Kidney capillary endothelial cell (primary cell): ENCODE results near the gene MBLAC1.
A peak's percentile ranks its signal among the peaks of the same experiment; 100 is the strongest.

Experiments used
- DNase-seq: peaks from one replicate; pipeline ENCODE4 v3.0.0-alpha.2; 2018; ENCODE audit warnings: low spot score

The MBLAC1 gene

GRCh38 chr7:100154651-100155491, 28.1 kb downstream of the MBLAC1 start:
- DNase-seq, result no peak

- no peak for DNase-seq
Measured at GRCh38 chr7:100155553-100156317, 29.0 kb downstream of the MBLAC1 start.

GRCh38 chr7:100156331-100157068, 29.7 kb downstream of the MBLAC1 start:
- DNase-seq, result no peak

- DNase-seq, result no peak
Measured at GRCh38 chr7:100157069-100157333, 30.2 kb downstream of the MBLAC1 start.

GRCh38 chr7:100157334-100158228, 30.8 kb downstream of the MBLAC1 start:
- DNase-seq, result peak; percentile 44

GRCh38 chr7:100158229-100159098, 31.7 kb downstream of the MBLAC1 start, which contains the start of gene TRAPPC14:
TRAPPC14 (minus strand) TSS chr7:100158723; CDS start chr7:100158499, 224 bp downstream.
- DNase-seq, result peak; percentile 57

GRCh38 chr7:100159099-100159623, 32.4 kb downstream of the MBLAC1 start:
- no peak for DNase-seq

- no peak for DNase-seq
Measured at GRCh38 chr7:100160067-100160466, 33.3 kb downstream of the MBLAC1 start.

- no peak for DNase-seq
Measured at GRCh38 chr7:100163006-100163531, 36.3 kb downstream of the MBLAC1 start.

- DNase-seq, result no peak
Measured at GRCh38 chr7:100163871-100164270, 37.1 kb downstream of the MBLAC1 start.

GRCh38 chr7:100166317-100166940, 39.7 kb downstream of the MBLAC1 start:
- DNase-seq, result no peak

- DNase-seq, result no peak
Measured at GRCh38 chr7:100166970-100167911, 40.5 kb downstream of the MBLAC1 start.

- no peak for DNase-seq
Measured at GRCh38 chr7:100167912-100168323, 41.2 kb downstream of the MBLAC1 start.

- DNase-seq, result no peak
Measured at GRCh38 chr7:100169147-100169850, 42.5 kb downstream of the MBLAC1 start.

- no peak for DNase-seq
Measured at GRCh38 chr7:100170101-100170897, 43.5 kb downstream of the MBLAC1 start.

GRCh38 chr7:100171087-100171681, 44.4 kb downstream of the MBLAC1 start:
- no peak for DNase-seq

- DNase-seq, result no peak
Measured at GRCh38 chr7:100171840-100172239, 45.1 kb downstream of the MBLAC1 start.
